Measurements from ENCODE around the gene HAUS1.
"Not testable (repeated sequence)": the region's sequence is repeated elsewhere in the genome, so short reads cannot be mapped to it uniquely, and the experiment has no call there.

HAUS1 gene

GRCh38 chr18:46095532-46095931, 8.7 kb upstream of the HAUS1 start:
- DNase-seq = no peak

GRCh38 chr18:46096651-46097300, 7.4 kb upstream of the HAUS1 start:
- no peak for DNase-seq

GRCh38 chr18:46097431-46097800, 6.8 kb upstream of the HAUS1 start:
- DNase-seq = no peak

- DNase-seq = peak; percentile 92
These were observed 6.2 kb upstream of the HAUS1 start, which contains the start of gene ATP5F1A for GRCh38 chr18:46097801-46098615. Gene ATP5F1A, minus strand, starts transcription at chr18:46098296. Its CDS starts 65 bp downstream, at chr18:46098231.

GRCh38 chr18:46098616-46098933, 5.6 kb upstream of the HAUS1 start:
- no peak for DNase-seq

- DNase-seq = no peak
These were observed 4.7 kb upstream of the HAUS1 start for GRCh38 chr18:46099463-46099862.

GRCh38 chr18:46109386-46109785, 5.2 kb downstream of the HAUS1 start:
- no peak for DNase-seq

- DNase-seq = no peak
These were observed 6.2 kb downstream of the HAUS1 start for GRCh38 chr18:46110406-46110805.

GRCh38 chr18:46113751-46114150, 9.6 kb downstream of the HAUS1 start:
- no peak for DNase-seq

GRCh38 chr18:46126625-46127024, 22.4 kb downstream of the HAUS1 start:
- not testable (repeated sequence) for DNase-seq

- DNase-seq = no peak
These were observed 25.9 kb downstream of the HAUS1 start for GRCh38 chr18:46130061-46130460.

- not testable (repeated sequence) for DNase-seq
These were observed 26.4 kb downstream of the HAUS1 start for GRCh38 chr18:46130549-46130948.

GRCh38 chr18:46133534-46133933, 29.3 kb downstream of the HAUS1 start:
- DNase-seq = no peak

- no peak for DNase-seq
These were observed 30.9 kb downstream of the HAUS1 start for GRCh38 chr18:46134920-46135675.

- no peak for DNase-seq
These were observed 36.0 kb downstream of the HAUS1 start for GRCh38 chr18:46140173-46140572.

- DNase-seq = no peak
These were observed 37.0 kb downstream of the HAUS1 start for GRCh38 chr18:46141199-46141598.

- peak; percentile 40 for DNase-seq
These were observed 44.6 kb downstream of the HAUS1 start for GRCh38 chr18:46148810-46149209.

- no peak for DNase-seq
These were observed 48.2 kb downstream of the HAUS1 start for GRCh38 chr18:46152436-46152807.

GRCh38 chr18:46152808-46153617, 48.8 kb downstream of the HAUS1 start:
- DNase-seq = no peak

GRCh38 chr18:46155641-46156051, 51.5 kb downstream of the HAUS1 start:
- DNase-seq = peak; percentile 57

- peak; percentile 33 for DNase-seq
These were observed 52.0 kb downstream of the HAUS1 start for GRCh38 chr18:46156124-46156745.

GRCh38 chr18:46156843-46157242, 52.7 kb downstream of the HAUS1 start:
- no peak for DNase-seq

Data from stimulated activated CD4-positive, alpha-beta T cell treated with anti-CD3 and anti-CD28 coated beads, Interleukin-15, amount 100 ng/mL, for 24 hours (primary cell).